ENCODE data around the gene L3MBTL4.
"Not testable (repeated sequence)": the region's sequence is repeated elsewhere in the genome, so short reads cannot be mapped to it uniquely, and the experiment has no call there.

L3MBTL4 gene

DNA sequence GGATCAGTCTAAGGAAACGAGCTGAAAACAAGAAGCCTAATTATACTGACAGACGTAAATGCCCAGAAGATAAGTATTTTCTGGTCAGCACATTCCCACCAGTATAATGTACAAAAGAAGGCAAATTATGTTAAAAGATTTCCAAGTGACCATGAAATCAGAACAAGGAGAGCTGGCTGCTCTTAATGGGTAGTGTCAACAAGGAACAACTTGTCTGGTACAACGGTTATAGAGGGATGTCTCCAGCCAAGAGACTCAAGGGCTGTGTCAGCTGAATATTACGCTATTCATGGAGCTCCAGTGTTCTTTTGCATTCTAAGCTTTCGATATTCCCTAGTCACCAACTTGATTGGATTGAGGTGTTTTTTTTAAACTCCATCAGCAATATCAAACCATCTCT lies 8.6 kb upstream of the L3MBTL4 start:
- DNase-seq (ENCODE audit: low spot score): no peak
- H3K4me3 ChIP-seq: no peak overlapping the region
- TF ChIP-seq, protein P1, sequence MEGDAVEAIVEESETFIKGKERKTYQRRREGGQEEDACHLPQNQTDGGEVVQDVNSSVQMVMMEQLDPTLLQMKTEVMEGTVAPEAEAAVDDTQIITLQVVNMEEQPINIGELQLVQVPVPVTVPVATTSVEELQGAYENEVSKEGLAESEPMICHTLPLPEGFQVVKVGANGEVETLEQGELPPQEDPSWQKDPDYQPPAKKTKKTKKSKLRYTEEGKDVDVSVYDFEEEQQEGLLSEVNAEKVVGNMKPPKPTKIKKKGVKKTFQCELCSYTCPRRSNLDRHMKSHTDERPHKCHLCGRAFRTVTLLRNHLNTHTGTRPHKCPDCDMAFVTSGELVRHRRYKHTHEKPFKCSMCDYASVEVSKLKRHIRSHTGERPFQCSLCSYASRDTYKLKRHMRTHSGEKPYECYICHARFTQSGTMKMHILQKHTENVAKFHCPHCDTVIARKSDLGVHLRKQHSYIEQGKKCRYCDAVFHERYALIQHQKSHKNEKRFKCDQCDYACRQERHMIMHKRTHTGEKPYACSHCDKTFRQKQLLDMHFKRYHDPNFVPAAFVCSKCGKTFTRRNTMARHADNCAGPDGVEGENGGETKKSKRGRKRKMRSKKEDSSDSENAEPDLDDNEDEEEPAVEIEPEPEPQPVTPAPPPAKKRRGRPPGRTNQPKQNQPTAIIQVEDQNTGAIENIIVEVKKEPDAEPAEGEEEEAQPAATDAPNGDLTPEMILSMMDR (IDR thresholded peaks at IDR 0.05): no peak
- H3K27ac ChIP-seq: no peak overlapping the region

DNA sequence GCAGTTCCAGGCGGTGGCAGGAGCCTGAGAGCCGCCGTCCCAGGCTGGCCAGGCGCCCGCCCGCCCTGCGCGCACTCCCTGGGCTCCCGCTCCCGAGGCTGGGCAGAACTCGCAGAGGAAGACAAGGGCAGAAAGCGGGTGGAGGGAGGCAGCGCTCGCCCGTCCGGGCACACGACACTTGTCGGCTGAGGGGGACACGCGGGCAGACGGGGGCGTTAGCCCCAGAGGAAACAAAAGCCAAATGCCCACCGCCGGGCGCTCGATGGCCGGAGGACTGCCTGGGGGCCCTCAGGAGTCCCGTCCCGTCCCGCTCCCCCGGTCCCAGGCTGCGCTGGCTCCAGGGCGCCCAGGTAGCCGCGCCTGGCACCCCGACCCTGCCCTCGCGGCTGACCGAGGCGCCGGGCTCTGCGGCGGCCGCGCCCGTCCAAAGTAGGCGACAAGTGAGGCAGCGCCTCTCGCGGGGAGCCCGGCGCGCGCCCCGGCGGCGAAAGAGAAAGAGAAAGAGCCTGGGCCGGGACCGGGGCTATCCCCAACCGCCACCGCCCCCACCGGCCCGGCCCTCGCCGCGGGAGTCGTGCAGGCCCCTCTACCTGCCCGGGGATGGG lies 491 bp downstream of the L3MBTL4 start:
- DNase-seq (ENCODE audit: low spot score): peak; percentile 77
- Histone ChIP-seq H3K4me3 (peak overlapping the region; percentile 76), H3K27ac (peak overlapping the region; percentile 78 to 85)
- TF ChIP-seq, protein P1 (IDR thresholded peaks at IDR 0.05): no peak

- no peak for DNase-seq (ENCODE audit: low spot score)
- H3K27ac ChIP-seq: peak overlapping the region; percentile 78 to 85
- TF ChIP-seq, protein P1 (IDR thresholded peaks at IDR 0.05): no peak
- peak overlapping the region; percentile 76 for H3K4me3 ChIP-seq
These were observed 1.1 kb downstream of the L3MBTL4 start for GRCh38 chr18:6413579-6414117.

- no peak for DNase-seq (ENCODE audit: low spot score)
- TF ChIP-seq, protein P1 (IDR thresholded peaks at IDR 0.05): no peak
- H3K4me3 ChIP-seq: no peak overlapping the region
- H3K27ac ChIP-seq: no peak overlapping the region
These were observed 1.7 kb downstream of the L3MBTL4 start for GRCh38 chr18:6412933-6413472.

DNA sequence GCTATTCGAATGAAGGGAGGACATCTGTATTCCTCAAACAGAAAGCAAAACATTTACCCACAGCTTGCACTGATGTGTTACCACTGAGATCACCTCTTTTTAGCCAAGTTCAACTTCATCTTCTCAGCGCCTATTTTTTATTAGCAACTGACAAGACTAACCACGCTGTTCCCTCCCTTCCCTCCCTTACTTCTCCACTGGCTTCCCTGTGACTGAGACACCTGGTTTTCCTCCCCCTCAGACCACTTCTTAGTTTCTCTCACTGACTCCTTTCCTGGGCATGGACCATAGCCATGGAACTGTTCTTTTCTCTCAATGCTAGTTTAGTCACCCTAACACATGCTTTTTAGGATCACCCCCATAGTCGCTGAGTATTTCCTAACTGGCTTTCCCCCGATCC lies 3.3 kb downstream of the L3MBTL4 start:
- H3K27ac ChIP-seq: no peak overlapping the region
- no peak for DNase-seq (ENCODE audit: low spot score)
- H3K4me3 ChIP-seq: no peak overlapping the region
- TF ChIP-seq, protein P1 (IDR thresholded peaks at IDR 0.05): no peak

DNA sequence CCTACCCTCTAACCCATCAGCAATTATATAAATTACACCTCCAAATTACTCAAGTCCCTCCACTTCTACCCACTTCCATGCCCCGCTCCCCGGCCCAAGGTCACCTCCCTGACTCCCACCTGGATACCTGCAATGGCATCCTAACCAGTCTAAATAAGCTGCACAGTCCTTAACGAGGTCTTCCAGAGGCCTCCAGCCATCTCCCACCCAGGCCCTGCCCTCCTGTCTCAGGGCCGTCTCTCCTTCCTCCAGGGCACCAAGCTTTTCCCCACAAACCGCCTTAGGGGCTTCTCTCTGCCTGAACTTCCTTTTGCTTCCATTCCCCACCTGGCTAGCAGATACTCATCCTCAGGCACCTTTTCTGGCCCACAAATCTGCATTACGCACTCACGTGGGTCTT lies 4.8 kb downstream of the L3MBTL4 start:
- Histone ChIP-seq H3K27ac (no peak overlapping the region), H3K4me3 (no peak overlapping the region)
- no peak for DNase-seq (ENCODE audit: low spot score)
- TF ChIP-seq, protein P1 (IDR thresholded peaks at IDR 0.05): no peak

DNA sequence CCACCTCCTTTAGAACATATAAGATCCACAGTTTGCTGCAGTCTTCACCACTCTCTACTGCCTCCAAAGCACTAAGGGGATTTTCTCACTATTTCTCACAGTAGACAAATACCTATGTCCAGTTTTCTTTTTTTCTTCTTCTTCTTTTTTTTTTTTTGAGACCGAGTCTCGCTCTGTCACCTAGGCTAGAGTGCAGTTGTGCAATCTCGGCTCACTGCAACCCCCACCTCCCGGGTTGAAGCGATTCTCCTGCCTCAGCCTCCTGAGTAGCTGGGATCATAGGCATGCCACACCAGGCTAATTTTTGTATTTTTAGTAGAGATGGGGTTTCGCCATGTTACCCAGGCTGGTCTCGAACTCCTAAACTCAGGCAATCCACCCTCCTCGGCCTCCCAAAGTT lies 6.2 kb downstream of the L3MBTL4 start:
- H3K4me3 ChIP-seq; H3K27ac ChIP-seq; DNase-seq (ENCODE audit: low spot score): not testable (repeated sequence)

All from coronary artery (tissue), 2 donors.